HG02943 (cell line): ENCODE results near the gene RASL10B.
"Not testable (repeated sequence)": the region's sequence is repeated elsewhere in the genome, so short reads cannot be mapped to it uniquely, and the experiment has no call there.

Experiments used
- ATAC-seq: cut with Tn5 transposase; IDR thresholded peaks from one replicate; pipeline ENCODE4 v1.9.1; 2021; ENCODE audit warnings: mild to moderate bottlenecking, low read depth, moderate library complexity; ENCODE audit not compliant: unreplicated experiment

The RASL10B gene

GRCh38 chr17:35740997-35741931 lies 9.8 kb downstream of the RASL10B start:
- no peak for ATAC-seq

- no peak for ATAC-seq
Observed at GRCh38 chr17:35742496-35742895, 11.1 kb downstream of the RASL10B start.

GRCh38 chr17:35742896-35743477 lies 11.5 kb downstream of the RASL10B start:
- ATAC-seq = no peak

GRCh38 chr17:35743626-35744328 lies 12.3 kb downstream of the RASL10B start:
- no peak for ATAC-seq

- ATAC-seq = no peak
Observed at GRCh38 chr17:35744830-35745229, 13.4 kb downstream of the RASL10B start.

- no peak for ATAC-seq
Observed at GRCh38 chr17:35745246-35745645, 13.8 kb downstream of the RASL10B start.

- no peak for ATAC-seq
Observed at GRCh38 chr17:35745749-35746320, 14.4 kb downstream of the RASL10B start.

GRCh38 chr17:35747540-35748017 lies 16.1 kb downstream of the RASL10B start:
- no peak for ATAC-seq

- ATAC-seq = no peak
Observed at GRCh38 chr17:35748341-35748841, 17.0 kb downstream of the RASL10B start.

- no peak for ATAC-seq
Observed at GRCh38 chr17:35748979-35749378, 17.5 kb downstream of the RASL10B start.

- ATAC-seq = no peak
Observed at GRCh38 chr17:35749560-35750412, 18.3 kb downstream of the RASL10B start.

- no peak for ATAC-seq
Observed at GRCh38 chr17:35750526-35751395, 19.3 kb downstream of the RASL10B start.

GRCh38 chr17:35751541-35751940 lies 20.1 kb downstream of the RASL10B start:
- not testable (repeated sequence) for ATAC-seq

GRCh38 chr17:35752471-35752870 lies 21.0 kb downstream of the RASL10B start:
- ATAC-seq = no peak

GRCh38 chr17:35752945-35753764 lies 21.7 kb downstream of the RASL10B start, which contains the start of gene GAS2L2:
TSS of gene GAS2L2 (minus strand) at chr17:35753239. CDS start at chr17:35752850, 389 bp downstream.
- no peak for ATAC-seq

- no peak for ATAC-seq
Observed at GRCh38 chr17:35757243-35757642, 25.8 kb downstream of the RASL10B start.

GRCh38 chr17:35760587-35760986 lies 29.1 kb downstream of the RASL10B start, which contains the start of gene C17orf50:
TSS of gene C17orf50 (plus strand) at chr17:35760887. CDS start at chr17:35760942, 55 bp downstream.
- no peak for ATAC-seq

GRCh38 chr17:35761601-35762000 lies 30.2 kb downstream of the RASL10B start:
- no peak for ATAC-seq
